Upper lobe of right lung (tissue), 1 donor: ENCODE data around the gene HS3ST3B1. TPM values are rescaled to one million over a fixed set of nuclear protein-coding genes. Genes with fewer than 3 reads are reported as not detected.

ENCODE experiments used
- ATAC-seq: fragments of 200-7000 bp; cut with Tn5 transposase; one replicate; pipeline ENCODE4 v1.9.1; 2020; ENCODE audit warnings: mild to moderate bottlenecking, moderate library complexity
- DNase-seq: peaks from one replicate; pipeline ENCODE4 v3.0.0-alpha.2; 2020
- H3K27ac ChIP-seq: fragments of 200-600 bp; one replicate; pipeline ENCODE4 v1.8.0; 2022
- H3K27me3 ChIP-seq: fragments of 200-600 bp; one replicate; pipeline ENCODE4 v1.8.0; 2022; ENCODE audit warnings: mild to moderate bottlenecking
- H3K36me3 ChIP-seq: fragments of 200-600 bp; one replicate; pipeline ENCODE4 v1.8.0; 2022
- H3K4me1 ChIP-seq: fragments of 200-600 bp; one replicate; pipeline ENCODE4 v1.8.0; 2022
- H3K4me3 ChIP-seq: fragments of 200-600 bp; one replicate; pipeline ENCODE4 v1.8.0; 2022; ENCODE audit warnings: mild to moderate bottlenecking
- H3K9me3 ChIP-seq: fragments of 200-600 bp; one replicate; pipeline ENCODE4 v1.8.0; 2022
- CTCF ChIP-seq: fragments of 200-600 bp; IDR thresholded peaks from one replicate; pipeline ENCODE4 v1.8.0; 2022; ENCODE audit warnings: antibody characterized with exemption
- intact Hi-C: fragments of 100-400 bp; cut with DNase I; formaldehyde crosslinking; loops from one replicate; pipeline ENCODE4 v1.11.0; 2022
- total RNA-seq: library from RNA; stranded (reverse); fragmentation: NEBNext Ultra II Directional; extraction: Animal tissue kit (Norgen Biotek cat#: 25700); gene quantifications from one replicate; pipeline ENCODE4 v1.2.1, GENCODE V29; 2021
- donor health status: DM: no; HTN: yes; CAD: no; lungs with severe emphysema.

The HS3ST3B1 gene
- total RNA-seq, 1 donor from 2014 or later, result 2.7 TPM

- H3K4me1 ChIP-seq, result no peaks in the 10 kb centered on the region
- no peaks in the 10 kb centered on the region for H3K9me3 ChIP-seq
- no peak overlapping the region for H3K4me3 ChIP-seq
- no peak for TF ChIP-seq CTCF
- H3K27ac ChIP-seq, result no peak overlapping the region
- H3K27me3 ChIP-seq, result no peaks in the 10 kb centered on the region
- ATAC-seq (no peak), DNase-seq (no peak)
- no peaks in the 10 kb centered on the region for H3K36me3 ChIP-seq
- intact Hi-C loops, result no loop called here
Observed at GRCh38 chr17:14373614-14374259, 72.9 kb downstream of the HS3ST3B1 start.

- Histone ChIP-seq H3K4me1 (no peaks in the 10 kb centered on the region), H3K9me3 (no peaks in the 10 kb centered on the region), H3K36me3 (no peaks in the 10 kb centered on the region), H3K27ac (no peak overlapping the region), H3K27me3 (no peaks in the 10 kb centered on the region), H3K4me3 (no peak overlapping the region)
- ATAC-seq (no peak), DNase-seq (no peak)
- intact Hi-C loops, result no loop called here
- no peak for TF ChIP-seq CTCF
Observed at GRCh38 chr17:14374268-14374667, 73.4 kb downstream of the HS3ST3B1 start.

- intact Hi-C loops, result no loop called here
Observed at GRCh38 chr17:14376666-14377065, 75.8 kb downstream of the HS3ST3B1 start.

GRCh38 chr17:14381606-14382005, 80.7 kb downstream of the HS3ST3B1 start:
- Histone ChIP-seq H3K4me3 (no peak overlapping the region), H3K4me1 (no peaks in the 10 kb centered on the region), H3K27ac (no peak overlapping the region), H3K36me3 (no peaks in the 10 kb centered on the region), H3K27me3 (no peaks in the 10 kb centered on the region), H3K9me3 (no peaks in the 10 kb centered on the region)
- ATAC-seq (no peak), DNase-seq (no peak)
- TF ChIP-seq CTCF, result no peak
- intact Hi-C loops, result no loop called here

More at GRCh38 chr17:14376666-14377065, 75.8 kb downstream of the HS3ST3B1 start:
- H3K4me3 ChIP-seq, result no peak overlapping the region
- H3K9me3 ChIP-seq, result no peaks in the 10 kb centered on the region
- no peak for DNase-seq
- H3K36me3 ChIP-seq, result no peaks in the 10 kb centered on the region
- ATAC-seq, result no peak
- no peaks in the 10 kb centered on the region for H3K4me1 ChIP-seq
- no peaks in the 10 kb centered on the region for H3K27me3 ChIP-seq
- TF ChIP-seq CTCF, result no peak
- no peak overlapping the region for H3K27ac ChIP-seq

- Histone ChIP-seq H3K27me3 (no peaks in the 10 kb centered on the region), H3K27ac (no peak overlapping the region), H3K4me1 (no peaks in the 10 kb centered on the region), H3K9me3 (no peaks in the 10 kb centered on the region), H3K4me3 (no peak overlapping the region), H3K36me3 (no peaks in the 10 kb centered on the region)
- no peak for TF ChIP-seq CTCF
- intact Hi-C loops, result no loop called here
- no peak for DNase-seq
- ATAC-seq, result no peak
Observed at GRCh38 chr17:14387036-14387435, 86.2 kb downstream of the HS3ST3B1 start.

GRCh38 chr17:14389681-14390080, 88.8 kb downstream of the HS3ST3B1 start:
- Histone ChIP-seq H3K27me3 (no peaks in the 10 kb centered on the region), H3K4me3 (no peak overlapping the region), H3K4me1 (no peaks in the 10 kb centered on the region), H3K36me3 (no peaks in the 10 kb centered on the region), H3K27ac (no peak overlapping the region), H3K9me3 (no peaks in the 10 kb centered on the region)
- ATAC-seq (no peak), DNase-seq (no peak)
- no peak for TF ChIP-seq CTCF
- intact Hi-C loops, result no loop called here
